Muscle of back (tissue), 11 donors: ENCODE measurements around the gene DNM3. TPM values are rescaled to one million over a fixed set of nuclear protein-coding genes. Genes with fewer than 3 reads are reported as not detected.
A peak's percentile ranks its signal among the peaks of the same experiment; 100 is the strongest.
"Not testable (repeated sequence)": the region's sequence is repeated elsewhere in the genome, so short reads cannot be mapped to it uniquely, and the experiment has no call there.

Experiments used
- DNase-seq, 3 donors: peaks; one replicate each; pipeline versions ENCODE4 v3.0.0 to v3.0.0-alpha.2; 2013
- polyA plus RNA-seq, 10 donors: library from polyadenylated mRNA; unstranded; fragments of 120-200 nt; gene quantifications; one replicate each; pipeline ENCODE4 v1.2.1, GENCODE V29; 2013; ENCODE audit not compliant: insufficient read length in 10 of 10

DNM3 gene
- polyA plus RNA-seq, 10 donors: 2.8 to 7.2 (median 4.7) TPM

GRCh38 chr1:172275478-172275877 lies 434.2 kb downstream of the DNM3 start:
- no peak for DNase-seq

DNA sequence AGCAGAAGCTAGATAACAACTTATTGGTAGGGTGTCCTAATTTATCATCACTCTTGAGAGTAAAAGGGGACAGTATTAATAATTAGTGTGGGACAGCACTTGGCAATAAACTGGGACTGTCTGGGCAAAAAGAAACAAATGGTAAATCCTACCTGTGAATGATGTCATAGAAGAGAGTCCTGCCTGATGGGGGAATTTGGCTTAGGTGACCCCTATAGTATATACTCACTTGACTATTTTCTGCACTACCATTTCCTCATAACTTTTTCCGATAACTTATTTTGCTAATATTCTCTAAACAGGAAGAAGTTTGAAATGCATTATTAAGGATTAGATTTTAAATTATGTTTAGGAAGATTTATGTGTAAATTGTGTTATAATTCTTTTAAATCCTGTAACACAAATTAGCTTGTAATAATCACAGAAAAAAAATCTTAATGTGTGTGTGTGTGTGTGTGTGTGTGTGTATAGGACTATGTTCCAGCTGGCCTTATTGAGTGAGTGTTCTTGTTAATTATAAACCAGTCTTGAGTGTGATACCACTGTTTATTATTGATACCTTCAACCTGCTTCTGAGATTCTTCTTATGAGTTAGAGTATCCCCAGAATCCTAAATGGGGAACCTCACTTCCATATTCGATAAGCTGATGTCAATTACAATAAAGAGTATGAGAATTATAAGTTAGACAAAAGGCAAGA lies 435.0 kb downstream of the DNM3 start:
- DNase-seq: no peak

DNA sequence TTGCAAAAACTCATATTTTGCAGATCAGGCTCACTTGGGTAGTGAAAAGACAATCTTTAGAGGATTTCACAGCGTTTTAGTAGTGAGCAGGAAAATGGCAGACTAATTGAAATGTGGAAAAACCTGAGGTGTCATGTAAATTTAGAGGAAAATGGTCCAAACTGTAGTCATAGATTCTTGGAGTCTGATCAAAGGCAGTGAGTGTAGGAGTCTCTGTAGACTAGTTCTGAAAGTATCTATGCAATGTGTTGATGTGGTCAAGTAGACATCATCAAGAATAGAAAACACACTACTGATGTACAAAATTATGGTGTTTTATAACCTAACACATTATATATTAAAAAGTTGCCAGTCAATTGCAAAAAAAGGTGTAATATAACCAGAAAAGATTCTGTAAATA lies 436.0 kb downstream of the DNM3 start:
- DNase-seq: no peak

DNA sequence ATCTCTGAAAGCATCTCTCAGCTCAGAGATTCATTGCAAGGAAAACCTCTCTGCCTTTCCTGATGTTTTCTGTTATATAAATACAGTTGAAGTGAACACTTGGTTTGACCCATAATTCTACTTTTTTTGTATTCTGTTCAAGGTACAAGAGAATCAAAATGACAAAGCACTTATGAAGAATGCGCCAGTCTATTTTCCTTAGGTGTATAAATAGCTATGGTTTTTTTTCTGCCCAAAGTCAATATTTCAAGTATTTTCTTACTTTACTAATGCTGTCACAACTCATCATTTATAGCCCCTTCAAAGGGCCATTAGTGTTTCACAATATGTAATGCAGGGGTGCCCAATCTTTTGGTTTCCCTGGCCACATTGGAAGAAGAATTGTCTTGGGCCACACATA lies 436.7 kb downstream of the DNM3 start:
- no peak for DNase-seq

DNA sequence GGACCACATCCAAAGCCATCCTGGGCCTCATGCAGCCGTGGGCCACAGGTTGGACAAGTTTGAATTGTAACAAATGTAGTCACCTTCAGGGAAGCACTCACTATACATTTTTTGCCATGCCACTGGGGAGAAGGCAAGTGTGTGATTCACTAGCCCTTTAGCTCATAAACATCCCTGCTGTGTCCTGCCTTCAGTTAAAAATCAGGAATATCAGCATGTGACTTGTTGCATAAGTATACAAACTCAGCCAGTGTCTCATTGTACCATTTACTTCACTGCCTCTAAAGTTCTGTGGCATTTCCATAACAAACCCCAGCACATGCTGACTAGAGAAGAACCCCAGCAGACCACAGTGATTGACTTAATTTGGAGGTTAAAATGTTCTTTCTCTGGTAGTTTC lies 437.2 kb downstream of the DNM3 start:
- no peak for DNase-seq

- DNase-seq: no peak
These were observed 438.8 kb downstream of the DNM3 start for GRCh38 chr1:172279939-172280636.

DNA sequence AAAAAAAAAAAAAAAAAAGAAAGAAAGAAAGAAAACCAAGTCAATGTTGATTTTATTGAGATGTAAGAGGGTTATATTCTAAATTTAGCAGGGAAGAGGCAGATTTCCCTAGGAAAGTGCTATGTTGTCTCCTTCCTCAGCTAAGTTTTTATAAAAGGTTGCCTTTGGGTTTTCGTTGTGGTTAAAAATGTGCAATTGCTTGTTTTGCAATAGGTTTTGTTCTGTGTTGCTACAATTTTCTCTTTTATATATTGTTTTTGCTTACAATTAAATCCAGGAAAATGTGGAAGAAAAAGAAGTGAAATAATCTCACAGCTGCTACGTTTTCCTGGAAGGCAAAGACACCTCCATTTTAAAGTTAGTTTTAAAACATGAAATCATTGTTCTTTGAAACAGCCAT lies 442.5 kb downstream of the DNM3 start:
- no peak for DNase-seq

DNA sequence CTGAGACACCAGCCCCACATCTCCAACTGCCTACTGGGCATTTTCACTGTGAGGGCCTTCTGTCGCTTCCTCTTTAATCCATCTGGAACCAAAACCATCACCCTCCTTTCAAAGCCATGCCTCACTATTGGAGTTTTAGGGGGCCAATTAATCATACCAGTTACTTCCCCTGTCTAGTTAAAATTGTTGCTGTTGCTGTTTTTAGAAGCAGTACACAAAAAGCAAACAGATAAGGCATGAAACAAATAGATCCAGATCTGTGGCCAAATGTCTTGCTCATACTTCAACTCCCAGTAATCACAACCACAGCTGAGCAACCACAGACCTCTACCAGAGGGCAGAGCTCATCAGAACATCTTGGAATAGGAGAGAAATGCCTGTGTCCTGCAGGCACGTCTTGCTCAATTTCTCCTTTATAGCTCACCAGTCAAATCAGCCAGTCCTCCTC lies 445.4 kb downstream of the DNM3 start:
- no peak for DNase-seq

DNA sequence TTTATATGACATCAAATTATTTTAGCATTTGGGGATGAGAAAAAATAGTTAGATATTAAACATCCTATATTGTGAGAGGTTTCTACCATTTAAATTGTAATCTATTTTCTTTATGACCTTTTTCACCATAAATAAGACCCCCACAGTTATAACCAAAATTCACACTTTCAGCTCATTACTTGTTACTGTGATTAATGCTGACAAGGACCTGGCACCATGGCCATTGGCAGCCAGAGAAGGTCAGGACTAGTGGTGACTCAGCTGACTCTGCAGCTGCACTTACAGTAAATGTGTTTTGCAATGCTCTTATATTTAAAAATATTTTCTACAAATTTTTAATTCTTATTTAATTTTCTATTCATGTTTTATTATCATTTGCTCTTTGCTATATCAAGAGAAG lies 445.9 kb downstream of the DNM3 start:
- DNase-seq: peak in 1 of 3 donors; percentile 69

- DNase-seq: peak in 1 of 3 donors; percentile 47
These were observed 447.3 kb downstream of the DNM3 start for GRCh38 chr1:172288581-172288980.

GRCh38 chr1:172289448-172289847 lies 448.1 kb downstream of the DNM3 start:
- DNase-seq: no peak

DNA sequence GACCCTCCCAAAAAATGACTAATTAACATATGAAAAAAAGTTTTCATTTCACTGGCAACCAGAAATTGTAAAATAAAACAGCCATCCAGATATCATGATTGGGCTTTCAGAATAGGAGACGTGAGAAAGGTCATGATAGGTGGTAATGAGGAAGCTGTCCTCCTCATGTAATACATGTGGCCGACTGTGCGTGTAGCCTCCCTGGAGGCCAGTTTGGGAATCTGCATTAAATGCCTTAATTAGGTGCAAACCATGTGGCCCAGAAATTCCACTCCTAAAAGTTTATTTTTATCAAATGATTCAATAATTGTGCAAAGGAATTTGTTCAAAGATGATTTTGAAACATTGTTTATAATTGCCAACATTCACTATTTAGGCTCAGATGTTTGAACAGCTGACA lies 451.5 kb downstream of the DNM3 start:
- DNase-seq: no peak

DNA sequence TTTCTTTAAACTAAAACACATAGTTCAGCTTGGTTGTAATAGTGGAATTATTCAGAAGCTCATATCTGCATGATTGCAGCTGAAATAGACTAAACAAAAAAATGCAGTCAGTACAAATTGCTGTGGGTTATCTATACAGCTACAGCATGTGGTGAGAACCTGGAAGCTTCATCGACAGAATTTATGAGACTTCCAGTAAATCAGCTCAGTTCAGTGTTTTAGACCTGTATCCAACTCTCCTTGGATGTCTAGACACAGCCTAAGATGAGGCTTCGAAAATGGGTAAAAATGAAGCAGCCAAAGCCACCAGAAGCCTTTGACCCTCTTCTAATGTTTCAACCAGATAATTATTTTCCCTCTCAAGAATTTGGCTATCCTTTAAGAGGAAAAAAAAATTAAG lies 452.1 kb downstream of the DNM3 start:
- DNase-seq: peak in 2 of 3 donors; percentile 42 to 70

- DNase-seq: peak in 1 of 3 donors; percentile 17
These were observed 456.8 kb downstream of the DNM3 start for GRCh38 chr1:172298141-172298540.

GRCh38 chr1:172298911-172299310 lies 457.6 kb downstream of the DNM3 start:
- no peak for DNase-seq

- DNase-seq: no peak
These were observed 458.2 kb downstream of the DNM3 start for GRCh38 chr1:172299515-172299914.

DNA sequence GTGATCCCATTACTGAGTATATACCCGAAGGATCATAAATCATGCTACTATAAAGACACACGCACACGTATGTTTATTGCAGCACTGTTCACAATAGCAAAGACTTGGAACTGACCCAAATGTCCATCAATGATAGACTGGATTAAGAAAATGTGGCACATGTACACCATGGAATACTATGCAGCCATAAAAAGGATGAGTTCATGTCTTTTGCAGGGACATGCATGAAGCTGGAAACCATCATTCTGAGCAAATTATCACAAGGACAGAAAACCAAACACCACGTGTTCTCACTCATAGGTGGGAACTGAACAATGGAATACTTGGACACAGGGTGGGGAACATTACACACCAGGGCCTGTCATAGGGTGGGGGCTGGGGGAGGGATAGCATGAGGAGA lies 466.2 kb downstream of the DNM3 start:
- DNase-seq: not testable (repeated sequence)

- no peak for DNase-seq
These were observed 466.8 kb downstream of the DNM3 start for GRCh38 chr1:172308142-172308541.

GRCh38 chr1:172308577-172308976 lies 467.3 kb downstream of the DNM3 start:
- DNase-seq: no peak

DNA sequence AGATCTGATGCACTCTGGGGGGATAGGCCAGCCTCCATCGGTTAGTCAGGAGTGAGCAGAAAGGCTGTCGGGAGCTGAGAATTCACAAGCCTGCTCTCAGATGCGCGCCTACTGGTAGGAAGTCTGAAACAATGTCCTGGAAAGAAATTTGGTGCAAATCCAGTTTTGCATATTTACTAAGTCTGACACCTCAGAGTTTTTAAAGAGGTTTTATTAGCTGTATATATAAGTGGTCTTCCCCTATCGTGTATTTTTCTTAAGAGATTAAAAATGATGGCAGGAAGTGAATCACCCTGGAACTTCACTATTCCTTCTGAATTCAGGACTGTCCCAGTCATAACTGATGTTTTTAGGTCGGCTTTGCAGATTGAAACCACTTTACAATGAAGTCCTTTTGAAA lies 479.4 kb downstream of the DNM3 start:
- DNase-seq: peak in 1 of 3 donors; percentile 52

DNA sequence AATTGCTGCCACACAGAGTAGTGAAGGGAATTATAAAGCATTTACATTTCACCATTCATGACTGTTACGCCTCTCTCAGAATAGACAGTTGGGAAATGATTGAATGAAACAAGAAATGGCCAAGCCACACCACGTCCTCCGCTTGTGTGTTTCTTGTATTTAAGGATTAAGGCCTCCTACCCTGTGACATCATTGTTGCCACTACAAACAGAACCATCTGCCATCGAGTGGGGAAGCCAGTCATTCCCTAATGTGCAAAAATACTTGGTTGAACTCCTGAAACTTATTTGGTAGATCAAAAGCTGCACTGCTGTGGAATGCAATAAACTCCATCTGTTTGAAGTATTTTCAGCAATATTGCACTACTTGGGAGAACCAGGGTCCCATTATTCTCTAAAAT lies 480.2 kb downstream of the DNM3 start:
- peak; percentile 67 to 86 (median 69) for DNase-seq

DNA sequence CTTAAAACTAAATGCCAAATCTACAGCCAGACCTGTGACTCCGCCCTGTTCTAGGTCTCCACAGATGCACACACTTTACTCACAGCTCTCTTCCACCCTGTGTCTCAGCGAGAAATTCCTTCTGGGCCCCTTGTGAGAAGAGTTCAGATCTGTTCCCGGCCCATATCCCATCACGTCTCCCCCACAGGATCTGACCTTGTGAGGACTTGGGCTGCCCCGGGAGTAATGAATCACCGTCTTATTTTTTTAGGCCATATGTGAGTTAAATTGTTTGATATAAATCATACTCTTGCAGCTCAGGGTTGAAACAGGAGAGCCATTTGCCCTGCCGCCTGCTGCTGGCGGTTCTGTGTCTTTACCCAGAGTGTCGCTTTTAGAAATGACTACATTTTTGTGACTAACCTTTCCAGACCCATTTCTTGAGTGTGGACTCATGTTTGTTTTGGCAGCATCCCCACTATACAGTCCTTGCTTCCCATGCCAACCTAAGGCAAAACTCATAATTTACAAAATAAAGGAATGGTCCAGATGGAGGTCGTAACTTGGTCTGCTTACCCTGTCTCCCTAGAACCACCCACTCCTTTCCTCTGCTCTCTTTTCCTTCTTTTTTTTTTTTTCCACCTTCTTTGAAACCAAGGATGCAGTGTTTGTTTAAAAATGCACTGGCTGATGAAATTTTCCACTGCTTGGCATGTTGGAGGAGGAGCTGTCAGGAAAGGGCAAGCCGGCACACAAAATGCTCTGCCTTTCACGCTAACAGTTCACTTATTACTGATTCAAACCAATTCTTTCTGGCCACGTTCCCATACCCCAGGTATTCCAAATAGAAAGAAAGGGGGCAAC lies 481.1 kb downstream of the DNM3 start:
- DNase-seq: peak; percentile 82 to 96 (median 94)

GRCh38 chr1:172323686-172324085 lies 482.4 kb downstream of the DNM3 start:
- DNase-seq: peak; percentile 48 to 89 (median 81)
